RWPE1 (cell line): ENCODE measurements around the gene BAG5.

Source experiments
- CTCF ChIA-PET: fragments of 350-600 bp; sonication (Branson Sonifier 250); formaldehyde crosslinking; extraction: SDS; loops from one replicate; lab custom pipeline; 2021; lab: Yijun Ruan, JAX
- POLR2A ChIA-PET: fragments of 400-600 bp; formaldehyde crosslinking; extraction: SDS; loops from one replicate; lab custom pipeline; 2020; ENCODE audit warnings: antibody characterized with exemption; ENCODE audit not compliant: low non-redundant PET; lab: Yijun Ruan, JAX
- DNase-seq: peaks from one replicate; pipeline ENCODE4 v3.0.0; 2012; ENCODE audit warnings: low spot score
- H3K27ac ChIP-seq: fragments of 450-650 bp; 2 replicates; pipeline ENCODE4 v1.5.1; 2017
- TF ChIP-seq, protein P1 (sequence below): fragments of 450-650 bp; conservative IDR thresholded peaks from 2 replicates; pipeline ENCODE4 v1.5.1; 2017; ENCODE audit warnings: low read depth, mild to moderate bottlenecking

The BAG5 gene

DNA sequence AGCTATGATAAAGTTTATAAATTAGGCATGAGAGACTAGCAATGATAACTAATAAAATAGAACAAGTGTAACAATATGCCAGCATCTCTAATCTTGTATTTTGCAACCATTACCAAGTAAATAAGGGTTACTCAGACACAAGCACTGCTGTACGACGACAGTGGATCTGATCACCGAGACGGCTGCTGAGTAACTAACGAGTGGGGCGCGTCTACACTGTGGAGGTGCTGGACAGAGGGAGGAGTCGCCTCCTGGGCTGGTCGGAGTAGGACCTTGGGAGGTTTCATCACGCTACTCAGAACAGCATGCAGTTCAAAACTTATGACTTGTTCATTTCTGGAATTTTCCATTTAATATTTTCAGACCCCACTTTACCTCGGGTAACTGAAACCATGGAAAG, 18.7 kb upstream of the BAG5 start:
- H3K27ac ChIP-seq: peak overlapping the region; percentile 94
- CTCF ChIA-PET: no interaction called here
- POLR2A ChIA-PET: no interaction called here
- no peak for DNase-seq
- TF ChIP-seq, protein P1, sequence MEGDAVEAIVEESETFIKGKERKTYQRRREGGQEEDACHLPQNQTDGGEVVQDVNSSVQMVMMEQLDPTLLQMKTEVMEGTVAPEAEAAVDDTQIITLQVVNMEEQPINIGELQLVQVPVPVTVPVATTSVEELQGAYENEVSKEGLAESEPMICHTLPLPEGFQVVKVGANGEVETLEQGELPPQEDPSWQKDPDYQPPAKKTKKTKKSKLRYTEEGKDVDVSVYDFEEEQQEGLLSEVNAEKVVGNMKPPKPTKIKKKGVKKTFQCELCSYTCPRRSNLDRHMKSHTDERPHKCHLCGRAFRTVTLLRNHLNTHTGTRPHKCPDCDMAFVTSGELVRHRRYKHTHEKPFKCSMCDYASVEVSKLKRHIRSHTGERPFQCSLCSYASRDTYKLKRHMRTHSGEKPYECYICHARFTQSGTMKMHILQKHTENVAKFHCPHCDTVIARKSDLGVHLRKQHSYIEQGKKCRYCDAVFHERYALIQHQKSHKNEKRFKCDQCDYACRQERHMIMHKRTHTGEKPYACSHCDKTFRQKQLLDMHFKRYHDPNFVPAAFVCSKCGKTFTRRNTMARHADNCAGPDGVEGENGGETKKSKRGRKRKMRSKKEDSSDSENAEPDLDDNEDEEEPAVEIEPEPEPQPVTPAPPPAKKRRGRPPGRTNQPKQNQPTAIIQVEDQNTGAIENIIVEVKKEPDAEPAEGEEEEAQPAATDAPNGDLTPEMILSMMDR: no peak

GRCh38 chr14:103578401-103579075, 16.1 kb upstream of the BAG5 start:
- DNase-seq: no peak
- TF ChIP-seq, protein P1: no peak
- H3K27ac ChIP-seq: peak overlapping the region; percentile 94
- ChIA-PET CTCF (interaction anchor here (0.6 kb wide), 1 partner anchor 151 kb away, joined by 4 read pairs; no protein-coding TSS in a partner anchor), POLR2A (interaction anchor here (0.6 kb wide), 1 partner anchor 53 kb away, joined by 3 read pairs; no protein-coding TSS in a partner anchor)

DNA sequence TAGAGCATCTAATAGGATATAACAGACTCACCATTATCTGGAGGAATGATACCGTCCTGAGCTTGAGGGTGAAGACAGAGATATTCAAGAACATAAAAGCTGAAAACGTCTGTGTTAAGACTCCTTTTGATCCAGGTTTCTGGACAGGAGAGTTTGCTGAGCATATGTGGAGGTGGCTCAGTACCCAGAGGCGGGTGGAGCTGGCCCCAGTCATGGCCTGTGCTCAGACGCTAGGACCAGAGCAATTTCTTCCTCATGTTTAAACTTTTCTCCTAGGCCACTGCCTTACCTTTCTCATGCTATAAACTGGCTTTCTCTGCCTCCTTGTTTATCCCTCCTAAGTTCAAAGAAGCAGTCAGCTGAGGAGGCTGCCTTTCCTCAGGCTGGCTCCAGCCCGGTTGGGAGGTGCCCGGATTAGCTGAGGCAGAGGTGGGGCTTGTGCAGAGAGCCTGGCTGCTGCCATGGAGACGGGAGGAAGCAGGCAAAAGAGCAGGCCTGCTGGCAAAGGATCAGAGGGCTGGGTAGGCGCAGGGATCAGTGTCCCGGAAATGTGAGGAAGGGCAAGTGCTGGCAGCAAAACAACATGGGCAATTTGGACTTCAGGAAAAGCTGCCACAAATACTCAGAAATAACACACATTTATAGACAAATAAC, 14.0 kb upstream of the BAG5 start:
- ChIA-PET CTCF (no interaction called here), POLR2A (no interaction called here)
- H3K27ac ChIP-seq: peak overlapping the region; percentile 90
- TF ChIP-seq, protein P1: no peak
- peak; percentile 85 for DNase-seq

DNA sequence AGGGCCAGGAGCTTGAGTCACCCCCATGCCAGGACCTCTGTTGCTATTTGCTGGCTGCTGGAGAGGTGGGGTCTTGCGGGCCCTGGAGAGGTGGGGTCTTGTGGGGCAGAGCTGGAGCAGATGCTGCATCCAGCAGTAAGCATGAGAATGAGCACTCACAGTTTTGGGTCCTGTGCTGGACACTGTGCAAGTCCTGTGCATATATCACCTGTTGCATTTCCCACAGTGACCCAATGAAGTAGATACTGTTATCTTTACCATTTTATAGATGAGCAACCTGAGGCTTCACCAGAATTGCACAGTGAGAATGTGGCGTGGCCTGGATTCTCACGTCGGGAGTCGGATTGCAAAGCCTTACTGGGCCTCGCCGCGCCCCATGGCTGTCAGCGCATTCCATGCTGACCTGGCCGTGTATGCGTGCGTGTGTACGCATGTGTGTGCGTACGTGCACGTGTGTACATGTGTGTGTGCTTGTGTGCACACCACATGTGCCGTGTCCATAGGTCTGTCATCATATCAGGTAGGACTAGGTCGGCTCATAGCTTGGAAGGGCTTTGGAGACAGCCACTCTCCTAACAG, 12.3 kb upstream of the BAG5 start:
- H3K27ac ChIP-seq: peak overlapping the region; percentile 90
- CTCF ChIA-PET: no interaction called here
- POLR2A ChIA-PET: interaction anchor here (0.5 kb wide), 1 partner anchor 345 kb away, joined by 3 read pairs; no protein-coding TSS in a partner anchor
- DNase-seq: no peak
- TF ChIP-seq, protein P1: no peak

DNA sequence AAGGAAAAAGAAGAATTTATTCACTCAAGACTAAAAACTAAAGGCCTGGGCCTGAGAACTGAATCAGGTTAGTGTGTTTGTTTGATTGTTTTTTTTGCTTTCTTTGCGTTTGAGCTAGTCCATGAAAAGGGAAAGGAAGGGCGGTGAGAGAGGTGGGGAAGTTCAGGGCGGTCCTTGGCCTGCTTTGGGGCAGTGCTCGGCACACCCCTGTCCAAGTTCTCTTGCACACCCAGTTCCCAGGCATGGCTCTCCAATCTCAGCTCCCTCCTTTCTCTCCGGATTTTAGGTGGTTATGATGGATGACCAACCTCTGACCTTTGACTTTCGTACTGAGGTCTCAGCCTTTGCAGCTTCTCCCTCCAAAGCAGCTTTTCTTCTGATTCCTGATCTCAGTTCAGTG, 11.6 kb upstream of the BAG5 start:
- TF ChIP-seq, protein P1: no peak
- no peak for DNase-seq
- peak overlapping the region; percentile 90 for H3K27ac ChIP-seq
- ChIA-PET POLR2A (no interaction called here), CTCF (interaction anchor here (1.0 kb wide), 1 partner anchor 119 kb away, joined by 3 read pairs; no protein-coding TSS in a partner anchor)

DNA sequence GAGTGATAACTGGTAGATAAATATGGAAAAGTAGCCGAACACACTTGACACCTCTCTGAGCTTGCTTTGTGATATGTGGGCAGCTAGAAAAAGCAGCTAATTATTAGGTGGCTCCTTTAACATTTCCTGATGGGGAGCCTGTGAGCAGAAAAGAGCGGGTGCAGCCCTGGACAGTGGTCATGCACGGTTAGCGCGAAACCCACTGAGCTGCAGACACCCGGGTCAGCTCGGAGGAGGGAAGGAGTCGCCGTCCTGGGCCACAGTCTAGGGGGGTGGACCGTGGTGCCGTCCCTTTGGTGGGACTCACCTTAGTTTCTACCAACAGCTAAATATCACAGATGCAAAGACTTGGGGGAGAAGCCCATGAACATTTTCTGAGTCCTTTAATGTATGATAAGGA, 7.0 kb upstream of the BAG5 start:
- CTCF ChIA-PET: no interaction called here
- TF ChIP-seq, protein P1: no peak

More for the DNA sequence above, 7.0 kb upstream of the BAG5 start:
- H3K27ac ChIP-seq: peak overlapping the region; percentile 5; the same call in 1 of the 2 replicates
- DNase-seq: no peak
- POLR2A ChIA-PET: no interaction called here
